BLaER1 (cell line): ENCODE data around the gene HLA-DQA1.
A peak's percentile ranks its signal among the peaks of the same experiment; 100 is the strongest.
"Not testable (repeated sequence)": the region's sequence is repeated elsewhere in the genome, so short reads cannot be mapped to it uniquely, and the experiment has no call there.

ENCODE experiments used
- H3K27ac ChIP-seq: shearing (Covaris generic); formaldehyde crosslinking; 2 replicates; pipeline ENCODE4 v1.8.1; 2022
- H3K27me3 ChIP-seq: shearing (Covaris generic); formaldehyde crosslinking; 2 replicates; pipeline ENCODE4 v1.8.1; 2022
- H3K36me3 ChIP-seq: shearing (Covaris generic); formaldehyde crosslinking; 2 replicates; pipeline ENCODE4 v1.8.1; 2022
- H3K4me1 ChIP-seq: shearing (Covaris generic); formaldehyde crosslinking; 2 replicates; pipeline ENCODE4 v1.8.1; 2022
- H3K4me2 ChIP-seq: shearing (Covaris generic); formaldehyde crosslinking; 2 replicates; pipeline ENCODE4 v1.8.1; 2022
- H3K4me3 ChIP-seq: shearing (Covaris generic); formaldehyde crosslinking; 2 replicates; pipeline ENCODE4 v1.8.1; 2022
- H3K9ac ChIP-seq: shearing (Covaris generic); formaldehyde crosslinking; 2 replicates; pipeline ENCODE4 v1.8.1; 2022
- H3K9me3 ChIP-seq: shearing (Covaris generic); formaldehyde crosslinking; 2 replicates; pipeline ENCODE4 v1.8.1; 2022
- H4K20me1 ChIP-seq: shearing (Covaris generic); formaldehyde crosslinking; 2 replicates; pipeline ENCODE4 v1.8.1; 2022
- Cebpa-rat ChIP-seq: shearing (Covaris generic); IDR thresholded peaks from 2 replicates; pipeline ENCODE4 v1.8.1; 2022

Gene HLA-DQA1

GRCh38 chr6:32617751-32618150, 19.5 kb upstream of the HLA-DQA1 start:
- Histone ChIP-seq H3K27me3 (no peaks in the 10 kb centered on the region), H3K4me2 (no peak overlapping the region), H4K20me1 (no peaks in the 10 kb centered on the region), H3K36me3 (no peaks in the 10 kb centered on the region), H3K9me3 (peaks cover 15% of the 10 kb centered on the region), H3K4me3 (no peak overlapping the region), H3K9ac (no peak overlapping the region), H3K27ac (no peak overlapping the region), H3K4me1 (peaks cover 12% of the 10 kb centered on the region)
- no peak for TF ChIP-seq Cebpa-rat

- H3K4me2 ChIP-seq = 0 out of 2 replicates have a peak overlapping the region, but pooled peaks have one; percentile 75
- no peaks in the 10 kb centered on the region for H3K27me3 ChIP-seq
- peaks cover 35% of the 10 kb centered on the region for H3K4me1 ChIP-seq
- peaks cover 15% of the 10 kb centered on the region for H3K9me3 ChIP-seq
- TF ChIP-seq Cebpa-rat = no peak
- no peaks in the 10 kb centered on the region for H4K20me1 ChIP-seq
- H3K36me3 ChIP-seq = no peaks in the 10 kb centered on the region
- no peak overlapping the region for H3K27ac ChIP-seq
- no peak overlapping the region for H3K4me3 ChIP-seq
- H3K9ac ChIP-seq = no peak overlapping the region
These were observed 15.8 kb upstream of the HLA-DQA1 start for GRCh38 chr6:32621372-32621771.

DNA sequence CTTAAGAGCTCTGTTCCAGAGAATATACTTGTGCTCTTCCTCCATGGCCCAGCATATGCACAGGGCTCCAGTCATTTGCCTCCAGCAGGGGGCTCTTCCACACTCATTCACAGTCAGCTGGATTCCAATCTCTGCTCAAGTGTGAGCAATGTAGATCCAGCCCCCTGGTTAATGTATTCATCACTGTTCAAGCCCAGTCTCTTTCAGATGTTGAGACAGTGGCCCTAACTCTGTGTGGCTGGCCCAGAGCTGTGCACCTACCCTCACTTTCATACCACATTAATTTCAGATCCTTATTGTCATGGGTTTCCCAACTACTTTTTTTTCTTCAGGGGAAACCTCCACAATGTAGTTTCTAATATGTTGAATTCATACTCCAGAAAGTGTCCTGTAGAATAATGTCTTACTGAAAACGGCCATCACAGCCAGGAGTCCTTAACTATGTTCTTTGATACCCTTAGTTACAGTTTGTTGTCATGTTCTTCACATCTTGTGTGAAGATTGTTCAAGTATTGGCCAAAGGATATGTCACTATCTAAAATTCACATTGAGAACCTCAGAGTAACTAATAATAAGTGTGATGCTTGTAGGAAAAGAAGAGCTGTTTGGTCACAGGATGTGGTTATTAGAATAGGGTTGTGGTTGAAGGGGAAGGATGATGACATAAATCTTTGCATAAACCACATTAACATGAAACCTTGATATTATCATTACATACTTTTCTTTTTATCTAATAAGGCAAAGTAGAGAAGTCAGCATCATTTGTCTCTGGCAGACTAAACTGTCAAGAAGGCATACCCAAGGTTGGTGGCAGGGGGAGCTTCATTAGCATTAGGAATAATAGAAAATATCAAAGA, 14.4 kb upstream of the HLA-DQA1 start:
- H3K9me3 ChIP-seq = peaks cover 11% of the 10 kb centered on the region

GRCh38 chr6:32623693-32624092, 13.5 kb upstream of the HLA-DQA1 start:
- Histone ChIP-seq H4K20me1 (no peaks in the 10 kb centered on the region), H3K36me3 (no peaks in the 10 kb centered on the region), H3K27ac (peak overlapping the region; percentile 26; the same call in 1 of the 2 replicates), H3K4me3 (no peak overlapping the region), H3K4me1 (peaks cover 44% of the 10 kb centered on the region), H3K4me2 (peak overlapping the region; percentile 72), H3K9me3 (peaks cover 2% of the 10 kb centered on the region), H3K27me3 (no peaks in the 10 kb centered on the region), H3K9ac (no peak overlapping the region)
- no peak for TF ChIP-seq Cebpa-rat

More for the DNA sequence above, 14.4 kb upstream of the HLA-DQA1 start:
- Histone ChIP-seq H3K27ac (peak overlapping the region; percentile 73), H3K9ac (no peak overlapping the region), H3K4me2 (peak overlapping the region; percentile 75), H3K4me1 (peaks cover 43% of the 10 kb centered on the region), H3K4me3 (no peak overlapping the region), H4K20me1 (no peaks in the 10 kb centered on the region), H3K36me3 (no peaks in the 10 kb centered on the region), H3K27me3 (no peaks in the 10 kb centered on the region)
- no peak for TF ChIP-seq Cebpa-rat

DNA sequence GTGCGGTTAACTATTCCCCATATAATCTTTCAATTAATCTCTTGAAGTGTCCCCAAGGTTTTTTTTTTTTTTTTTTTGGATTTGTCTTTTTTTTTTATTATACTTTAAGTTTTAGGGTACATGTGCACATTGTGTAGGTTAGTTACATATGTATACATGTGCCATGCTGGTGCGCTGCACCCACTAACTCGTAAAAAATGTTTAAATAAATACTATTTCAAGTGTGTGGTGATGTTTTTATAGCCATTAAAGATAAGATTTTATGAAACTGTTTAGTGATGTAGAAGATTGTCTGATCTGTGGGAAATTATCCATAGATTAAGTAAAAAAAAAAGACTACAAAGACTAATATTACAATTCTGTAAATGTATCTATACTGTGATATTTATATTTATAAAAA, 12.6 kb upstream of the HLA-DQA1 start:
- no peaks in the 10 kb centered on the region for H3K27me3 ChIP-seq
- no peak for TF ChIP-seq Cebpa-rat
- H3K27ac ChIP-seq = no peak overlapping the region
- no peak overlapping the region for H3K9ac ChIP-seq
- no peak overlapping the region for H3K4me3 ChIP-seq
- H3K4me1 ChIP-seq = peaks cover 44% of the 10 kb centered on the region
- H4K20me1 ChIP-seq = no peaks in the 10 kb centered on the region
- H3K4me2 ChIP-seq = peak overlapping the region; percentile 55; the same call in 1 of the 2 replicates
- H3K9me3 ChIP-seq = no peaks in the 10 kb centered on the region
- H3K36me3 ChIP-seq = no peaks in the 10 kb centered on the region

DNA sequence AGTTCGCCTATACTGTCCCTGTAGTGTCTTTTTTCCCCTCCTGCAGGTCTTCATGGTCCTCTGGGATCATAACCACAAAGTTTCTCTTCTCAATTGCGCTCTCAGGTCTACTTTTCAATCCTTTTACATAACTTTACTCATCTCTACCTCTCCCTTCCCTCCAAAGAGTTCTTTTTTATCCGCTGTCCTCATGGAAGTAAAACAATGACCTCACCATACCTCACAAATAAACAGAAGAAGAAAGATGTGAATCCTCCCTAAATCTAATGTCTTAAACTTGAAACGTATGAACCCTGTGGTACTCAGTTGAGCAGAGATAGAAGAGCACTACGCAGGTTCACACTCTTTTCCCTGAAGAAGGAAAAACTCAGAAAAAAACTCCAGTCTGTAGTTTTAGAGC, 12.1 kb upstream of the HLA-DQA1 start:
- H3K4me3 ChIP-seq = no peak overlapping the region

GRCh38 chr6:32627249-32627648, 10.0 kb upstream of the HLA-DQA1 start:
- no peak for TF ChIP-seq Cebpa-rat
- no peaks in the 10 kb centered on the region for H3K27me3 ChIP-seq
- peak overlapping the region; percentile 32; the same call in 1 of the 2 replicates for H3K4me2 ChIP-seq
- peaks cover 32% of the 10 kb centered on the region for H3K4me1 ChIP-seq
- peak overlapping the region; percentile 71; the same call in 1 of the 2 replicates for H3K27ac ChIP-seq
- H3K9me3 ChIP-seq = no peaks in the 10 kb centered on the region
- no peaks in the 10 kb centered on the region for H4K20me1 ChIP-seq
- no peaks in the 10 kb centered on the region for H3K36me3 ChIP-seq
- H3K4me3 ChIP-seq = no peak overlapping the region
- no peak overlapping the region for H3K9ac ChIP-seq

More for the DNA sequence above, 12.1 kb upstream of the HLA-DQA1 start:
- peaks cover 44% of the 10 kb centered on the region for H3K4me1 ChIP-seq
- no peak overlapping the region for H3K27ac ChIP-seq
- no peaks in the 10 kb centered on the region for H3K36me3 ChIP-seq
- H3K27me3 ChIP-seq = no peaks in the 10 kb centered on the region
- H3K4me2 ChIP-seq = peak overlapping the region; percentile 55
- TF ChIP-seq Cebpa-rat = no peak
- H3K9me3 ChIP-seq = no peaks in the 10 kb centered on the region
- no peaks in the 10 kb centered on the region for H4K20me1 ChIP-seq
- H3K9ac ChIP-seq = no peak overlapping the region

DNA sequence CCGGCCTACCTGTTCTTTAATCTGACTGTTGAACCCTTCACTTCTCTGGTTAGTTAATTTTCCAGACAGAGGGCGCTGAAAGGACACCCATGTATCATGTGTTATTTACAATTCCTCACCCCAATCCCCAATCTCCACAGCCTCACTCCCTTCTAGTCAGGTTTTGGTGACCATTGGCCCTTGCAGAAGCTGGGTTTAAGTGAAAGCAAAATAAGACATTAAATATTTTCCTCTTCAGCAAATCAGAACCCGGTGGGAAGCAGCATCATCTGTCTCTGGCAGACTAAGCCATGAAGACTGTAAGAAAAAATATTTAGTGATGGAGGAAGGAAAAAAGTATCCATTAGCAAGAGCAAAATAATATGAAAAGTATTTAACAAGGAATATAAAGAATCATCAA, 9.4 kb upstream of the HLA-DQA1 start:
- TF ChIP-seq Cebpa-rat = no peak
- Histone ChIP-seq H3K4me1 (peaks cover 32% of the 10 kb centered on the region), H3K4me2 (peak overlapping the region; percentile 32; the same call in 1 of the 2 replicates), H3K9ac (no peak overlapping the region), H3K27me3 (no peaks in the 10 kb centered on the region), H3K4me3 (no peak overlapping the region), H3K36me3 (no peaks in the 10 kb centered on the region), H3K27ac (peak overlapping the region; percentile 71), H4K20me1 (no peaks in the 10 kb centered on the region), H3K9me3 (no peaks in the 10 kb centered on the region)

DNA sequence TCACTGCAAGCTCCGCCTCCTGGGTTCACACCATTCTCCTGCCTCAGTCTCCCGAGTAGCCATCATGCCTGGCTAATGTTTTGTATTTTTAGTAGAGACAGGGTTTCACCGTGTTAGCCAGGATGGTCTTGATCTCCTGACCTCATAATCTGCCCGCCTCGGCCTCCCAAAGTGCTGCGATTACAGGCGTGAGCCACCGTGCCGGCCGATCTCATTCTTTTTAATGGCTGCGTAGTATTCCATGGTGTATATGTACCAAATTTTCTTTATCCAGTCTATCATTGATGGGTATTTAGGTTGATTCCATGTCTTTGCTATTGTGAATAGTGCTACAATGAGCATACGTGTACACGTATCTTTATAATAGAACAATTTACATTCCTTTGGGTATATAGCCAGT, 7.4 kb upstream of the HLA-DQA1 start:
- not testable (repeated sequence) for H3K27ac ChIP-seq, H3K27me3 ChIP-seq, H3K36me3 ChIP-seq, H3K4me3 ChIP-seq, H4K20me1 ChIP-seq, H3K4me2 ChIP-seq, H3K9ac ChIP-seq, H3K9me3 ChIP-seq
- H3K4me1 ChIP-seq = peaks cover 21% of the 10 kb centered on the region

DNA sequence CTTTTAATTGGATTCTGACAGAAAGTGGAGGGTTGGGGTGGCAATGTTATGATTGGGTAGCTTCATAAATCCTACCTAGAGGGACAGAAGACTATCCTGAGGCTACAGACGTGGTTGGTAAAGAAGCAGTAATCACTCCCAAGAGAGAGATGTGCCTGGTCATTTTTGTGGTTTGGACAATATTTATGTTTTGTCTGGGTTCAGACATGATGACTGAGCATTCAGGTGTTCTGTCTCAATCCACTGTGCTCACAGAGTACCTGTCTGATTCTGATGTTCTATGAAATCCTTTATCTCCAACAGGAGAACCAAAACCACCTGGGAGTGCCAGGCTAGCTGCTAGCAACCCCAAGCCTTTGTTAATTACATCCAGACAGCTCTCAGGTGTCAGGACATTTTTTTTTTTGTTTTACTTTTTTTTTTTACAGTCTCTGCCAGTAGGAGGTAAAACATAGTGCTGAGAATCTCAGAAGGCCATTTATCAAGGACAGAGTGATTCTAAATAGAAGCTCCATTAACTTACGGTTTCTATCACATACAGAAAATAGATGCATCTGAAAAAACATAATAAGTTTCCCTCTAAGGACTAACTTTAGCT, 1.6 kb upstream of the HLA-DQA1 start:
- Histone ChIP-seq H3K4me2 (no peak overlapping the region), H3K36me3 (no peaks in the 10 kb centered on the region), H4K20me1 (no peaks in the 10 kb centered on the region), H3K4me1 (0 out of 2 replicates have a peak, but pooled peaks cover 5% of the 10 kb centered on the region), H3K9me3 (no peaks in the 10 kb centered on the region), H3K27me3 (no peaks in the 10 kb centered on the region), H3K4me3 (no peak overlapping the region), H3K27ac (no peak overlapping the region), H3K9ac (no peak overlapping the region)
- no peak for TF ChIP-seq Cebpa-rat
